Endothelial cell (in vitro differentiated cells): ENCODE results near the gene XXYLT1. TPM values are rescaled to one million over a fixed set of nuclear protein-coding genes. Genes with fewer than 3 reads are reported as not detected.

Experiments
- DNase-seq: peaks from one replicate; pipeline ENCODE4 v3.0.0; 2021; ENCODE audit warnings: low spot score
- H3K27ac Mint-ChIP-seq: one replicate; pipeline ENCODE4 v1.8.0; 2021; ENCODE audit warnings: mixed read lengths, inconsistent platforms; ENCODE audit not compliant: unreplicated experiment
- H3K27me3 Mint-ChIP-seq: one replicate; pipeline ENCODE4 v1.8.0; 2021; ENCODE audit warnings: mild to moderate bottlenecking, moderate library complexity, mixed read lengths, inconsistent platforms; ENCODE audit not compliant: unreplicated experiment
- H3K36me3 Mint-ChIP-seq: one replicate; pipeline ENCODE4 v1.8.0; 2021; ENCODE audit warnings: mild to moderate bottlenecking, low read depth, mixed read lengths, inconsistent platforms; ENCODE audit not compliant: unreplicated experiment
- H3K4me1 Mint-ChIP-seq: one replicate; pipeline ENCODE4 v1.8.0; 2021; ENCODE audit warnings: mild to moderate bottlenecking, mixed read lengths, inconsistent platforms; ENCODE audit not compliant: unreplicated experiment
- H3K4me3 Mint-ChIP-seq: one replicate; pipeline ENCODE4 v1.8.0; 2021; ENCODE audit warnings: mild to moderate bottlenecking, mixed read lengths, inconsistent platforms; ENCODE audit not compliant: unreplicated experiment
- H3K9me3 Mint-ChIP-seq: one replicate; pipeline ENCODE4 v1.8.0; 2021; ENCODE audit warnings: mixed read lengths, inconsistent platforms; ENCODE audit not compliant: unreplicated experiment
- CTCF ChIP-seq: fragments of 200-600 bp; sonication (generic); IDR thresholded peaks from one replicate; pipeline ENCODE4 v1.5.0; 2021; ENCODE audit warnings: antibody characterized with exemption; ENCODE audit not compliant: unreplicated experiment
- total RNA-seq: library from RNA; stranded (reverse); fragmentation: NEBNext Ultra II Directional; extraction: Animal tissue kit (Norgen Biotek cat#: 25700); gene quantifications from one replicate; pipeline ENCODE4 v1.2.1, GENCODE V29; 2021; ENCODE audit not compliant: unreplicated experiment

The XXYLT1 gene
- total RNA-seq, 1 donor from 2014 or later: 25.0 TPM

- H3K36me3 Mint-ChIP-seq: peaks cover 16% of the 10 kb centered on the region
- H3K27ac Mint-ChIP-seq: peak overlapping the region; percentile 93
- H3K9me3 Mint-ChIP-seq: no peaks in the 10 kb centered on the region
- H3K4me3 Mint-ChIP-seq: peak overlapping the region; percentile 65
- peaks cover 14% of the 10 kb centered on the region for H3K27me3 Mint-ChIP-seq
- no peak for TF ChIP-seq CTCF
- peaks cover 86% of the 10 kb centered on the region for H3K4me1 Mint-ChIP-seq
- no peak for DNase-seq
Observed at GRCh38 chr3:195181113-195181498, 89.9 kb downstream of the XXYLT1 start.

- H3K9me3 Mint-ChIP-seq: no peaks in the 10 kb centered on the region
- no peak for TF ChIP-seq CTCF
- H3K4me3 Mint-ChIP-seq: peak overlapping the region; percentile 73
- peak overlapping the region; percentile 94 for H3K27ac Mint-ChIP-seq
- peak; percentile 33 for DNase-seq
- H3K4me1 Mint-ChIP-seq: peaks cover 84% of the 10 kb centered on the region
- H3K27me3 Mint-ChIP-seq: peaks cover 12% of the 10 kb centered on the region
- H3K36me3 Mint-ChIP-seq: peaks cover 14% of the 10 kb centered on the region
Observed at GRCh38 chr3:195180490-195181112, 90.4 kb downstream of the XXYLT1 start.

- Mint-ChIP-seq H3K36me3 (peaks cover 20% of the 10 kb centered on the region), H3K9me3 (no peaks in the 10 kb centered on the region), H3K4me3 (peak overlapping the region; percentile 73), H3K27me3 (peaks cover 13% of the 10 kb centered on the region), H3K4me1 (peaks cover 85% of the 10 kb centered on the region), H3K27ac (peak overlapping the region; percentile 94)
- no peak for TF ChIP-seq CTCF
- DNase-seq: peak; percentile 35
Observed at GRCh38 chr3:195179776-195180489, 91.0 kb downstream of the XXYLT1 start.

GRCh38 chr3:195178124-195178910, 92.6 kb downstream of the XXYLT1 start:
- H3K4me3 Mint-ChIP-seq: peak overlapping the region; percentile 61
- H3K4me1 Mint-ChIP-seq: peaks cover 85% of the 10 kb centered on the region
- TF ChIP-seq CTCF: no peak
- DNase-seq: no peak
- H3K27ac Mint-ChIP-seq: peak overlapping the region; percentile 65
- peaks cover 16% of the 10 kb centered on the region for H3K36me3 Mint-ChIP-seq
- H3K27me3 Mint-ChIP-seq: peaks cover 14% of the 10 kb centered on the region
- no peaks in the 10 kb centered on the region for H3K9me3 Mint-ChIP-seq
